ENCODE measurements around the gene TRMT10B. TPM values are rescaled to one million over a fixed set of nuclear protein-coding genes. Genes with fewer than 3 reads are reported as not detected.

The TRMT10B gene
- total and polyA plus RNA-seq, 2 of the 13 experiments (the other 11 are each of a cell fraction or from before 2014, with no cell fraction given) = 3.1 to 3.9 TPM

DNA sequence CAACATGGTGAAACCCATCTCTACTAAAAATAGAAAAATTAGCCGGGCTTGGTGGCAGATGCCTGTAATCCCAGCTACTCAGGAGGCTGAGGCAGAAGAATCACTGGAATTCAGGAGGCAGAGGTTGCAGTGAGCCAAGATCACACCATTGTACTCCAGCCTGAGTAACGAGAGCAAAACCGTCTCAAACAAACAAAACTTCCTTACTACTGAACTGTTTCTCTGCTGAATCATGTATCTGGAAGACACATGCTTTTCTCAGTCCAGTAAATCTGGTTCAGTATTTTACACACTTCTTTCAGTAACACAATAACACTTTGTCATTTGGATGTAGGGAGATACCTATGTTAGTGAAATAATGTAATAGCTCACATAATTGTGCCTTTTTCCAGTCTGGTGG lies 7.9 kb downstream of the TRMT10B start:
- H3K27me3 ChIP-seq (ENCODE audit: control insufficient read depth in 1 of 2, insufficient read depth in 2 of 2, low read length in 2 of 2) = no peaks in the 10 kb centered on the region
- H3K4me2 ChIP-seq (ENCODE audit: low read depth, low read length) = no peak overlapping the region
- H3K4me3 ChIP-seq (replicated peaks in 1 of 3; ENCODE audit: insufficient read depth in 1 of 3, low read depth in 2 of 3, low read length in 3 of 3) = no peak overlapping the region
- intact Hi-C loops (cut with micrococcal nuclease; ENCODE audit: unreplicated experiment) = no loop called here
- no peaks in the 10 kb centered on the region for H3K79me2 ChIP-seq (ENCODE audit: insufficient read depth, low read length)
- DNase-seq (ENCODE audit: low spot score) (no peak), ATAC-seq (no peak), FAIRE-seq (no peak)
- no peak overlapping the region for H2AFZ ChIP-seq (ENCODE audit: low read length)
- H3K27ac ChIP-seq (ENCODE audit: extremely low read length, insufficient read depth, low read length) = no peak overlapping the region
- in situ Hi-C loops (cut with HindIII; ENCODE audit: extremely low pct_ligation_motif_present, low pct_unique_long_range_greater_than_20kb) = no loop called here
- no peaks in the 10 kb centered on the region for H4K20me1 ChIP-seq (ENCODE audit: insufficient read depth, low read length)
- no TSS peak for BruUV-seq (replicated peaks)
- 66% methylated on average over 3 of the region's 3 CpGs for WGBS (ENCODE audit: low lambda C conversion rate)
- H3K9me3 ChIP-seq (ENCODE audit: low read length) = no peaks in the 10 kb centered on the region
- ChIA-PET CTCF (ENCODE audit: low intra/inter-chr PET ratio, low total read pairs) (no interaction called here), POLR2A (no interaction called here)
- no peak overlapping the region for H3K9ac ChIP-seq (ENCODE audit: insufficient read depth, low read depth, low read length)
- H3K36me3 ChIP-seq (replicated peaks in 1 of 2; ENCODE audit: control insufficient read depth in 1 of 2, insufficient read depth in 2 of 2, low read length in 2 of 2) = peaks cover 2% of the 10 kb centered on the region in 2 experiments; a peak in 1 of 5 replicates
- H3K4me1 ChIP-seq (ENCODE audit: insufficient read depth, low read length) = peaks cover 9% of the 10 kb centered on the region; the same call in 1 of the 2 replicates
- no peak for TF ChIP-seq NR2F6 (IDR thresholded peaks at IDR 0.05)
- no peak for TF ChIP-seq NR2F6 (CRISPR knock-in tag; IDR thresholded peaks at IDR 0.05)
- TF ChIP-seq PTBP1 (IDR thresholded peaks at IDR 0.05; ENCODE audit: low read depth, low read length, poor library complexity, severe bottlenecking) = no peak
- no peak for TF ChIP-seq NONO (IDR thresholded peaks at IDR 0.05)
- TF ChIP-seq NONO (CRISPR knock-in tag; conservative IDR thresholded peaks at IDR 0.05) = no peak
- TF ChIP-seq, protein P1, sequence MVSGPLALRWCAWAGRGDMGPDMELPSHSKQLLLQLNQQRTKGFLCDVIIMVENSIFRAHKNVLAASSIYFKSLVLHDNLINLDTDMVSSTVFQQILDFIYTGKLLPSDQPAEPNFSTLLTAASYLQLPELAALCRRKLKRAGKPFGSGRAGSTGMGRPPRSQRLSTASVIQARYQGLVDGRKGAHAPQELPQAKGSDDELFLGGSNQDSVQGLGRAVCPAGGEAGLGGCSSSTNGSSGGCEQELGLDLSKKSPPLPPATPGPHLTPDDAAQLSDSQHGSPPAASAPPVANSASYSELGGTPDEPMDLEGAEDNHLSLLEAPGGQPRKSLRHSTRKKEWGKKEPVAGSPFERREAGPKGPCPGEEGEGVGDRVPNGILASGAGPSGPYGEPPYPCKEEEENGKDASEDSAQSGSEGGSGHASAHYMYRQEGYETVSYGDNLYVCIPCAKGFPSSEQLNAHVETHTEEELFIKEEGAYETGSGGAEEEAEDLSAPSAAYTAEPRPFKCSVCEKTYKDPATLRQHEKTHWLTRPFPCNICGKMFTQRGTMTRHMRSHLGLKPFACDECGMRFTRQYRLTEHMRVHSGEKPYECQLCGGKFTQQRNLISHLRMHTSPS (CRISPR knock-in tag; IDR thresholded peaks at IDR 0.05; ENCODE audit: low read depth) = no peak
- no peak for TF ChIP-seq MBD4 (IDR thresholded peaks at IDR 0.05; ENCODE audit: borderline replicate concordance, low read length)
- no peak for TF ChIP-seq GATA4 (IDR thresholded peaks at IDR 0.05; ENCODE audit: borderline replicate concordance, low read depth)
- no peak for TF ChIP-seq TCF12 (IDR thresholded peaks at IDR 0.05)
- no peak for TF ChIP-seq TCF12 (CRISPR knock-in tag; IDR thresholded peaks at IDR 0.05)
- no peak for TF ChIP-seq MIER3 (CRISPR knock-in tag; IDR thresholded peaks at IDR 0.05; ENCODE audit: borderline replicate concordance)
- TF ChIP-seq MAFF (IDR thresholded peaks at IDR 0.05; ENCODE audit: low read depth, low read length) = no peak
- TF ChIP-seq ZNF263 (CRISPR knock-in tag; IDR thresholded peaks at IDR 0.05) = no peak
- TF ChIP-seq, protein P2, sequence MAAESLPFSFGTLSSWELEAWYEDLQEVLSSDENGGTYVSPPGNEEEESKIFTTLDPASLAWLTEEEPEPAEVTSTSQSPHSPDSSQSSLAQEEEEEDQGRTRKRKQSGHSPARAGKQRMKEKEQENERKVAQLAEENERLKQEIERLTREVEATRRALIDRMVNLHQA (CRISPR knock-in tag; IDR thresholded peaks at IDR 0.05) = no peak
- TF ChIP-seq TSC22D2 (CRISPR knock-in tag; IDR thresholded peaks at IDR 0.05; ENCODE audit: borderline replicate concordance) = no peak
- no peak for TF ChIP-seq ZNF670 (CRISPR knock-in tag; IDR thresholded peaks at IDR 0.05; ENCODE audit: borderline replicate concordance)
- no peak for TF ChIP-seq MAF1 (CRISPR knock-in tag; IDR thresholded peaks at IDR 0.05; ENCODE audit: borderline replicate concordance)
- no peak for TF ChIP-seq ZNF556 (CRISPR knock-in tag; IDR thresholded peaks at IDR 0.05; ENCODE audit: borderline replicate concordance)
- TF ChIP-seq CBX2 (IDR thresholded peaks at IDR 0.05; ENCODE audit: low read depth, low read length) = no peak
- TF ChIP-seq CBX2 (CRISPR knock-in tag; IDR thresholded peaks at IDR 0.05; ENCODE audit: low read depth) = no peak
- TF ChIP-seq, protein P3, sequence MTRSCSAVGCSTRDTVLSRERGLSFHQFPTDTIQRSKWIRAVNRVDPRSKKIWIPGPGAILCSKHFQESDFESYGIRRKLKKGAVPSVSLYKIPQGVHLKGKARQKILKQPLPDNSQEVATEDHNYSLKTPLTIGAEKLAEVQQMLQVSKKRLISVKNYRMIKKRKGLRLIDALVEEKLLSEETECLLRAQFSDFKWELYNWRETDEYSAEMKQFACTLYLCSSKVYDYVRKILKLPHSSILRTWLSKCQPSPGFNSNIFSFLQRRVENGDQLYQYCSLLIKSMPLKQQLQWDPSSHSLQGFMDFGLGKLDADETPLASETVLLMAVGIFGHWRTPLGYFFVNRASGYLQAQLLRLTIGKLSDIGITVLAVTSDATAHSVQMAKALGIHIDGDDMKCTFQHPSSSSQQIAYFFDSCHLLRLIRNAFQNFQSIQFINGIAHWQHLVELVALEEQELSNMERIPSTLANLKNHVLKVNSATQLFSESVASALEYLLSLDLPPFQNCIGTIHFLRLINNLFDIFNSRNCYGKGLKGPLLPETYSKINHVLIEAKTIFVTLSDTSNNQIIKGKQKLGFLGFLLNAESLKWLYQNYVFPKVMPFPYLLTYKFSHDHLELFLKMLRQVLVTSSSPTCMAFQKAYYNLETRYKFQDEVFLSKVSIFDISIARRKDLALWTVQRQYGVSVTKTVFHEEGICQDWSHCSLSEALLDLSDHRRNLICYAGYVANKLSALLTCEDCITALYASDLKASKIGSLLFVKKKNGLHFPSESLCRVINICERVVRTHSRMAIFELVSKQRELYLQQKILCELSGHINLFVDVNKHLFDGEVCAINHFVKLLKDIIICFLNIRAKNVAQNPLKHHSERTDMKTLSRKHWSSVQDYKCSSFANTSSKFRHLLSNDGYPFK (CRISPR knock-in tag; IDR thresholded peaks at IDR 0.05; ENCODE audit: borderline replicate concordance) = no peak
- TF ChIP-seq ZNF569 (CRISPR knock-in tag; IDR thresholded peaks at IDR 0.05; ENCODE audit: borderline replicate concordance) = no peak
